ENCODE measurements around the gene EPHB2.
A peak's percentile ranks its signal among the peaks of the same experiment; 100 is the strongest.

DNA sequence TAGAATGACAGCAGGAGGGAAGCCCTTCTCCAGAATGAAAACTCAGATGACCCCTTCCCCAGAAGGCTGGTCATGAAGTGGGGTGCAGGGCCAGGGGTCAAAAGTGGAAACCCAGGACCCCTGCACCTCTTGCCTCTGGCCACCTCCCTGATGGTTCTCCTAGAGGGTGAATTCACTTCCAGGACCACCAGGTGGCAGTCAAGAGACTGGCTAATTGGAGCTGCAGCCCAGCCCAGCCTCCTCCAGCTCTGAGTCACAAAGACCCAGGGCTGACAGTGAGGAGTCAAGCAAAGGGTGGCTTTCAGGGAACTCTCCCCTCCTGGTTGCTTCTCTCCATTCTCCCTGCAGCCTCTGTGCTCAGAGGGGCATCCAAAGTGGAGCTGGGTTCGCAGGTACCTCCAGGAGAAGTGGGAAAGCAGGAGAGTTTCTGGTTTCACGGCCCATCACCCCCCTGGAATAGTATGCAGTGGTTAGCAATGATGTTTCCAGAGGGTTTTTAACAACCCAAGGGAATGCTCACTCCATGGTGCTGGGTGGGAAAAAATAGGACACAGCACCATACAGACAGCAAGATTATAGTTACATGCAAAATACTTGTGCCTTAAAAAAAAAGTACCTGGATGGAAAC, 6.1 kb upstream of the EPHB2 start:
- TF ChIP-seq, protein P1, sequence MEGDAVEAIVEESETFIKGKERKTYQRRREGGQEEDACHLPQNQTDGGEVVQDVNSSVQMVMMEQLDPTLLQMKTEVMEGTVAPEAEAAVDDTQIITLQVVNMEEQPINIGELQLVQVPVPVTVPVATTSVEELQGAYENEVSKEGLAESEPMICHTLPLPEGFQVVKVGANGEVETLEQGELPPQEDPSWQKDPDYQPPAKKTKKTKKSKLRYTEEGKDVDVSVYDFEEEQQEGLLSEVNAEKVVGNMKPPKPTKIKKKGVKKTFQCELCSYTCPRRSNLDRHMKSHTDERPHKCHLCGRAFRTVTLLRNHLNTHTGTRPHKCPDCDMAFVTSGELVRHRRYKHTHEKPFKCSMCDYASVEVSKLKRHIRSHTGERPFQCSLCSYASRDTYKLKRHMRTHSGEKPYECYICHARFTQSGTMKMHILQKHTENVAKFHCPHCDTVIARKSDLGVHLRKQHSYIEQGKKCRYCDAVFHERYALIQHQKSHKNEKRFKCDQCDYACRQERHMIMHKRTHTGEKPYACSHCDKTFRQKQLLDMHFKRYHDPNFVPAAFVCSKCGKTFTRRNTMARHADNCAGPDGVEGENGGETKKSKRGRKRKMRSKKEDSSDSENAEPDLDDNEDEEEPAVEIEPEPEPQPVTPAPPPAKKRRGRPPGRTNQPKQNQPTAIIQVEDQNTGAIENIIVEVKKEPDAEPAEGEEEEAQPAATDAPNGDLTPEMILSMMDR (IDR thresholded peaks at IDR 0.05) = peak; percentile 91
- TF ChIP-seq EZH2 (IDR thresholded peaks at IDR 0.05; ENCODE audit: borderline replicate concordance, insufficient read depth, low read depth, low read length, poor library complexity, severe bottlenecking) = no peak

Data from B cell (primary cell).